K562 (cell line): ENCODE measurements around the gene COL10A1. TPM values are rescaled to one million over a fixed set of nuclear protein-coding genes. Genes with fewer than 3 reads are reported as not detected.

Experiments used
- ATAC-seq: fragments of 200-7000 bp; cut with Tn5 transposase; 3 replicates; pipeline ENCODE4 v1.9.1; 2020; ENCODE audit warnings: moderate library complexity
- BruUV-seq: library from RNA; stranded (reverse); fragments of 400-500 nt; replicated peaks from 2 replicates; lab custom pipeline; 2021; lab: Mats Ljungman, UMichigan
- CTCF ChIA-PET: fragments of 300-600 bp; formaldehyde crosslinking; extraction: SDS; loops from one replicate; lab custom pipeline; 2021; ENCODE audit warnings: low intra/inter-chr PET ratio; lab: Yijun Ruan, JAX
- POLR2A ChIA-PET: fragments of 300-600, 350-650 bp; sonication (Branson Sonifier 250); formaldehyde crosslinking; extraction: SDS; loops from one replicate; lab custom pipeline; 2021; ENCODE audit warnings: antibody characterized with exemption, inconsistent platforms; lab: Yijun Ruan, JAX
- DNase-seq, 4 experiments: peaks; one replicate each; pipeline versions ENCODE4 v3.0.0 to v3.0.0-alpha.2; 2011 to 2018; ENCODE audit warnings: low spot score in 3 of 4, mixed read lengths in 3 of 4; ENCODE audit errors: extremely low read depth in 1 of 4
- FAIRE-seq: peaks from 2 replicates; lab custom pipeline; 2011; peaks lifted over from hg19 to GRCh38; lab: Jason Lieb, UNC
- H2AFZ ChIP-seq: 2 replicates; pipeline ENCODE4 v1.6.0; 2011; ENCODE audit warnings: low read depth, low read length, control low read depth, inconsistent platforms
- H3K27ac ChIP-seq: fragments of 200-600 bp; 3 replicates; pipeline ENCODE4 v1.8.0; 2011; ENCODE audit warnings: low read depth, mild to moderate bottlenecking, control low read depth, inconsistent platforms, low read length, moderate library complexity, mixed read lengths; ENCODE audit errors: extremely low read depth
- H3K27me3 ChIP-seq, 2 experiments: fragments of 300-600 bp in 1 of 2; 2 replicates in 1 of 2; 3 replicates in 1 of 2; pipeline versions ENCODE4 v1.6.0 to v1.8.0; 2011; ENCODE audit warnings: inconsistent platforms in 2 of 2, low read length in 2 of 2, mild to moderate bottlenecking in 1 of 2, mixed read lengths in 1 of 2, moderate library complexity in 1 of 2; ENCODE audit not compliant: control insufficient read depth in 2 of 2, insufficient read depth in 2 of 2
- H3K36me3 ChIP-seq: fragments of 300-600 bp; 3 replicates; pipeline ENCODE4 v1.8.0; 2011; ENCODE audit warnings: mild to moderate bottlenecking, low read length, inconsistent platforms; ENCODE audit not compliant: control insufficient read depth, insufficient read depth
- H3K4me1 ChIP-seq, 2 experiments: fragments of 200-600 bp in 1 of 2; replicated peaks in 1 of 2; 2 replicates in 1 of 2; 3 replicates in 1 of 2; pipeline versions ENCODE4 v1.5.1 to v1.8.0; 2011; ENCODE audit warnings: inconsistent platforms in 2 of 2, low read length in 2 of 2, mild to moderate bottlenecking in 1 of 2, mixed read lengths in 1 of 2, moderate library complexity in 1 of 2; ENCODE audit not compliant: control insufficient read depth in 2 of 2, insufficient read depth in 2 of 2
- H3K4me2 ChIP-seq: 2 replicates; pipeline ENCODE4 v1.6.1; 2011; ENCODE audit warnings: low read length, control low read depth, inconsistent platforms, mixed read lengths; ENCODE audit not compliant: insufficient read depth
- H3K4me3 ChIP-seq: fragments of 200-600 bp; sonication (generic), shearing (Covaris generic); 2 replicates; pipeline ENCODE4 v1.5.1; 2016; ENCODE audit warnings: control low read depth, inconsistent platforms
- H3K79me2 ChIP-seq: fragments of 200-600 bp; 3 replicates; pipeline ENCODE4 v1.8.0; 2011; ENCODE audit warnings: low read length, inconsistent platforms; ENCODE audit not compliant: control insufficient read depth, insufficient read depth
- H3K9ac ChIP-seq, 2 experiments: 2 replicates each; pipeline versions ENCODE4 v1.6.0 to v1.6.1; 2011; ENCODE audit warnings: low read depth in 2 of 2, low read length in 2 of 2, control low read depth in 1 of 2, inconsistent platforms in 1 of 2, mild to moderate bottlenecking in 1 of 2, mixed read lengths in 1 of 2; ENCODE audit not compliant: insufficient read depth in 1 of 2
- H3K9me1 ChIP-seq: one replicate; pipeline ENCODE4 v1.6.0; 2011; ENCODE audit warnings: inconsistent platforms, mild to moderate bottlenecking, low read length, moderate library complexity; ENCODE audit not compliant: control insufficient read depth, insufficient read depth
- H3K9me3 ChIP-seq: replicated peaks from 2 replicates; pipeline ENCODE4 v1.5.1; 2011; ENCODE audit warnings: low read depth, low read length, inconsistent platforms; ENCODE audit not compliant: control insufficient read depth, insufficient read depth
- H4K20me1 ChIP-seq: replicated peaks from 2 replicates; pipeline ENCODE4 v1.6.1; 2011; ENCODE audit warnings: low read length, inconsistent platforms, mixed read lengths; ENCODE audit not compliant: control insufficient read depth, insufficient read depth
- EZH2 ChIP-seq: IDR thresholded peaks from 2 replicates; pipeline ENCODE4 v1.6.1; 2012; ENCODE audit warnings: low read depth, mild to moderate bottlenecking, inconsistent platforms, low read length, borderline replicate concordance
- GTF2F1 ChIP-seq: IDR thresholded peaks from 2 replicates; pipeline ENCODE4 v1.6.1; 2011; ENCODE audit warnings: low read depth, low read length, improper control_type of control experiment
- PURB ChIP-seq: sonication (generic); formaldehyde crosslinking; IDR thresholded peaks from 2 replicates; pipeline ENCODE4 v1.9.0; 2021; ENCODE audit warnings: low read depth, mild to moderate bottlenecking, missing genetic modification reagents
- SOX6 ChIP-seq: fragments of 450-650 bp; IDR thresholded peaks from 2 replicates; pipeline ENCODE4 v1.6.1; 2014; ENCODE audit warnings: mild to moderate bottlenecking
- TCF3 ChIP-seq: sonication (generic); formaldehyde crosslinking; IDR thresholded peaks from 2 replicates; pipeline ENCODE4 v1.4.0; 2020; ENCODE audit warnings: mild to moderate bottlenecking, missing genetic modification reagents
- THRAP3 ChIP-seq: fragments of 450-650 bp; IDR thresholded peaks from 2 replicates; pipeline ENCODE4 v1.6.1; 2016; ENCODE audit warnings: mild to moderate bottlenecking, inconsistent platforms, borderline replicate concordance
- WGBS: fragments of 100-300 bp; shearing (Covaris generic); methylation state at CpG from one replicate; pipeline ENCODE4 v1.1.6; 2016; ENCODE audit warnings: low coverage, mixed read lengths; ENCODE audit not compliant: insufficient coverage; ENCODE audit errors: missing lambda C conversion rate; 5-methylcytosine and 5-hydroxymethylcytosine counted together
- in situ Hi-C: fragments of 300-500 bp; cut with MboI; formaldehyde crosslinking; loops from 4 replicates; pipeline ENCODE4 v1.15.0; 2018; ENCODE audit warnings: inconsistent platforms, mixed read lengths
- intact Hi-C: fragments of 100-400 bp; cut with micrococcal nuclease; formaldehyde crosslinking; loops from 2 replicates; pipeline ENCODE4 v1.14.2; 2022
- polyA plus RNA-seq, 8 experiments: library from polyadenylated mRNA; depleted of rRNA in 4 of 8; stranded (reverse) in 5 of 8; unstranded in 3 of 8; fragments of >200 nt; fragmentation: Nextera tagmentation in 2 of 8; fragmentation: Illumina TruSeq in 1 of 8; extraction: Ambion mirVana in 2 of 8; extraction: Trizol in 1 of 8; gene quantifications; 2 replicates each; pipeline versions ENCODE4 v1.2.1 to v1.2.3, GENCODE V29; 2011 to 2014; ENCODE audit warnings: inconsistent platforms in 1 of 8, missing spikeins in 1 of 8
- total RNA-seq, 7 experiments: library from RNA; depleted of rRNA in 6 of 7; stranded (reverse); fragments of >200 nt in 6 of 7; fragmentation: Illumina TruSeq in 2 of 7; extraction: Trizol in 2 of 7; gene quantifications; 2 replicates each; pipeline versions ENCODE4 v1.2.1 to v1.2.3, GENCODE V29; 2011 to 2021; ENCODE audit warnings: low replicate concordance in 1 of 7

The COL10A1 gene
- total and polyA plus RNA-seq, 9 of the 15 experiments (the other 6 are each of a cell fraction or from before 2014, with no cell fraction given), result 0.06 to 0.08 TPM; not detected in 7

DNA sequence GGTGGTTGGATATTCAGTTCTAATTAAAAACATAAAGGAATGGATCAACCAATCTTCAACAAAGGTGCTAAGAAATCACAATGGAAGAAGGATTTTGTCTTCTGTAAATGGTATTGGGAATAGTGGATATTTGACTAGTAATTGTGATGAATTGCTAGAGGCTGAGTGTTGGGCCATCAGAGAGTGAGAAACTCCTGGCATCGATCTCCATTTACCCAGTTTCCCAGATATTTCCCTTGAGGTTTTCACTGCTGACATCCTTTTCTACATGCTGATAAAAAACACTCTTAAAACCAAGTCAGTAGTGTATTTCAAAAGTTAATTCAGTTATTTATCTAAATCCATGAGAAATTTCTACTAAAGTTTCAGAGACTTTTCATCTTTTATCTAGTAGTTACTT, 40.4 kb upstream of the COL10A1 start:
- POLR2A ChIA-PET, result interaction anchor here (0.6 kb wide), 1 partner anchor 346 kb away, joined by 3 read pairs; no protein-coding TSS in a partner anchor
- Histone ChIP-seq H3K9ac (no peak overlapping the region), H3K4me2 (no peak overlapping the region), H3K27me3 (no peaks in the 10 kb centered on the region), H3K9me1 (no peaks in the 10 kb centered on the region), H3K36me3 (no peaks in the 10 kb centered on the region), H2AFZ (no peak overlapping the region), H3K4me3 (no peak overlapping the region), H3K9me3 (no peaks in the 10 kb centered on the region), H3K79me2 (no peaks in the 10 kb centered on the region), H3K4me1 (peaks cover 0 to 15% of the 10 kb centered on the region in 2 experiments; a peak in 3 of 5 replicates), H4K20me1 (no peaks in the 10 kb centered on the region), H3K27ac (no peak overlapping the region)
- CTCF ChIA-PET, result no interaction called here
- no TSS peak for BruUV-seq
- ATAC-seq (no peak), FAIRE-seq (no peak), DNase-seq (no peak)
- in situ Hi-C loops (no loop called here), intact Hi-C loops (no loop called here)
- TF ChIP-seq SOX6 (no peak), GTF2F1 (no peak), PURB (CRISPR knock-in tag) (no peak), THRAP3 (no peak)
- WGBS, result 47% methylated on average over 1 of the region's 1 CpG

DNA sequence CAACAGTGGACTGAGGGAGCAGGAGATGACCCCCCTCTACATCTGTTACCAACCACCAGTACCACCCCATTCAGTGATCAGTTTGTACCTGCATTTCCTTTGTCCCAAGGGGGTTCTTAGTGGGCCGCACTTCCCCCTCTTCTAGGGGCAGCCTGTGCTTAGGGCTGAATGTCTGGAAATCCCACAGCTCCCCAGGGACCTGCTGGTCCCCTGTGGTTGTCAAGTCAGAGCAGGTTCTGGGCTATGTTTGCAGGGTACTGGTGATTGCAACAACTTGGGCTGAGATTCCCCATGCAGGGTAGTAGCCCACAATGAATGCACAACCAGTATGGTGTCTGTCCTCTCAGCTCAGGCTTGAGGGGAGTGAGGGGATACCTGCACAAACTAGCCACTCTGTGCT, 39.7 kb upstream of the COL10A1 start:
- no peaks in the 10 kb centered on the region for H4K20me1 ChIP-seq
- H2AFZ ChIP-seq, result no peak overlapping the region
- 63% methylated on average over 1 of the region's 1 CpG for WGBS
- in situ Hi-C loops (no loop called here), intact Hi-C loops (no loop called here)
- no peaks in the 10 kb centered on the region for H3K27me3 ChIP-seq
- no peaks in the 10 kb centered on the region for H3K36me3 ChIP-seq
- H3K79me2 ChIP-seq, result no peaks in the 10 kb centered on the region
- DNase-seq (no peak), ATAC-seq (no peak), FAIRE-seq (no peak)
- no peaks in the 10 kb centered on the region for H3K9me3 ChIP-seq
- no peaks in the 10 kb centered on the region for H3K9me1 ChIP-seq
- H3K4me2 ChIP-seq, result no peak overlapping the region
- no peak for TF ChIP-seq TCF3 (CRISPR knock-in tag)
- TF ChIP-seq EZH2, result no peak
- no peak overlapping the region for H3K4me3 ChIP-seq
- ChIA-PET CTCF (no interaction called here), POLR2A (no interaction called here)
- BruUV-seq, result no TSS peak
- no peak overlapping the region for H3K27ac ChIP-seq
- no peak overlapping the region for H3K9ac ChIP-seq
- H3K4me1 ChIP-seq, result peaks cover 0 to 8% of the 10 kb centered on the region in 2 experiments; a peak in 3 of 5 replicates
